Endothelial cell of umbilical vein (primary cell): ENCODE data around the gene UGT2A3. TPM values are rescaled to one million over a fixed set of nuclear protein-coding genes. Genes with fewer than 3 reads are reported as not detected.

Experiments
- BruUV-seq: library from RNA; stranded (reverse); fragments of 400-500 nt; replicated peaks from 2 replicates; lab custom pipeline; 2021; lab: Mats Ljungman, UMichigan
- CTCF ChIA-PET: fragments of 300-600, 350-600 bp; sonication (Branson Sonifier 250); formaldehyde crosslinking; loops from one replicate; lab custom pipeline; 2021; ENCODE audit warnings: antibody characterized with exemption, inconsistent platforms; lab: Charles Lee
- POLR2A ChIA-PET: fragments of 300-600, 350-600 bp; sonication (Branson Sonifier 250); formaldehyde crosslinking; loops from one replicate; lab custom pipeline; 2021; ENCODE audit warnings: antibody characterized with exemption, inconsistent platforms; lab: Charles Lee
- DNase-seq: peaks from one replicate; pipeline ENCODE4 v3.0.0-alpha.2; 2011; ENCODE audit warnings: low read depth, low spot score
- FAIRE-seq: peaks from 2 replicates; lab custom pipeline; 2011; peaks lifted over from hg19 to GRCh38; lab: Jason Lieb, UNC
- H2AFZ ChIP-seq: 2 replicates; pipeline ENCODE4 v1.6.0; 2012; ENCODE audit warnings: low read depth, low read length, control low read depth, inconsistent platforms
- H3K27ac ChIP-seq: 2 replicates; pipeline ENCODE4 v1.5.1; 2011; ENCODE audit warnings: low read depth, mild to moderate bottlenecking, control low read depth, low read length, moderate library complexity; ENCODE audit not compliant: insufficient read depth
- H3K27me3 ChIP-seq, 2 experiments: 2 replicates each; pipeline versions ENCODE4 v1.6.0 to v1.6.1; 2011; ENCODE audit warnings: low read length in 2 of 2, mixed read lengths in 1 of 2; ENCODE audit not compliant: control insufficient read depth in 2 of 2, insufficient read depth in 2 of 2
- H3K36me3 ChIP-seq, 2 experiments: 2 replicates in 1 of 2; 3 replicates in 1 of 2; pipeline ENCODE4 v1.5.1; 2011; ENCODE audit warnings: low read length in 2 of 2, mild to moderate bottlenecking in 1 of 2, moderate library complexity in 1 of 2; ENCODE audit not compliant: control insufficient read depth in 2 of 2, insufficient read depth in 2 of 2; ENCODE audit errors: extremely low read depth in 1 of 2
- H3K4me1 ChIP-seq: 3 replicates; pipeline ENCODE4 v1.5.1; 2011; ENCODE audit warnings: mild to moderate bottlenecking, low read length; ENCODE audit not compliant: control insufficient read depth, insufficient read depth; ENCODE audit errors: extremely low read depth
- H3K4me2 ChIP-seq: 2 replicates; pipeline ENCODE4 v1.6.1; 2011; ENCODE audit warnings: low read length, control low read depth, mixed read lengths; ENCODE audit not compliant: insufficient read depth
- H3K4me3 ChIP-seq, 3 experiments: fragments of 200-600 bp in 1 of 3; sonication (generic), shearing (Covaris generic) in 1 of 3; replicated peaks in 1 of 3; 2 replicates each; pipeline ENCODE4 v1.5.1; 2011 to 2016; ENCODE audit warnings: control low read depth in 3 of 3, low read length in 3 of 3, mild to moderate bottlenecking in 2 of 3, inconsistent platforms in 1 of 3, low read depth in 1 of 3, moderate library complexity in 1 of 3; ENCODE audit not compliant: insufficient read depth in 1 of 3
- H3K79me2 ChIP-seq: 2 replicates; pipeline ENCODE4 v1.6.0; 2012; ENCODE audit warnings: low read length, inconsistent platforms; ENCODE audit not compliant: control insufficient read depth, insufficient read depth
- H3K9ac ChIP-seq: replicated peaks from 2 replicates; pipeline ENCODE3; 2011; ENCODE audit warnings: low read length, control low read depth; ENCODE audit not compliant: insufficient read depth; ENCODE audit errors: extremely low read depth
- H3K9me1 ChIP-seq: replicated peaks from 3 replicates; pipeline ENCODE4 v1.6.0; 2011; ENCODE audit warnings: mild to moderate bottlenecking, low read length; ENCODE audit not compliant: control insufficient read depth, insufficient read depth; ENCODE audit errors: extremely low read depth
- H3K9me3 ChIP-seq: replicated peaks from 2 replicates; pipeline ENCODE4 v1.5.1; 2012; ENCODE audit warnings: low read length, inconsistent platforms; ENCODE audit not compliant: control insufficient read depth, insufficient read depth
- H4K20me1 ChIP-seq: replicated peaks from 2 replicates; pipeline ENCODE3; 2011; ENCODE audit warnings: mild to moderate bottlenecking, low read length; ENCODE audit not compliant: control insufficient read depth, insufficient read depth; ENCODE audit errors: extremely low read depth
- CTCF ChIP-seq, 2 donors: IDR thresholded peaks; 1 replicate in 1 of 2; 2 replicates in 1 of 2; pipeline ENCODE4 v1.5.1; 2011; ENCODE audit warnings: low read length in 2 of 2, mild to moderate bottlenecking in 2 of 2, moderate library complexity in 2 of 2, control low read depth in 1 of 2, inconsistent platforms in 1 of 2, low read depth in 1 of 2; ENCODE audit not compliant: insufficient read depth in 1 of 2; ENCODE audit errors: extremely low read depth in 1 of 2
- EZH2 ChIP-seq: IDR thresholded peaks from 2 replicates; pipeline ENCODE4 v1.6.1; 2012; ENCODE audit warnings: borderline replicate concordance, low read depth, mild to moderate bottlenecking, moderate library complexity, low read length, inconsistent platforms; ENCODE audit not compliant: severe bottlenecking
- FOS ChIP-seq: IDR thresholded peaks from 2 replicates; pipeline ENCODE4 v1.6.1; 2011; ENCODE audit warnings: mild to moderate bottlenecking, low read length, moderate library complexity, borderline replicate concordance; ENCODE audit not compliant: insufficient read depth
- GATA2 ChIP-seq: IDR thresholded peaks from 2 replicates; pipeline ENCODE4 v1.7.0; 2011; ENCODE audit warnings: low read depth, mild to moderate bottlenecking, moderate library complexity, mixed read lengths, low read length; ENCODE audit not compliant: insufficient read length, insufficient read depth
- JUN ChIP-seq: IDR thresholded peaks from 2 replicates; pipeline ENCODE4 v1.6.1; 2011; ENCODE audit warnings: borderline replicate concordance, low read depth; ENCODE audit not compliant: insufficient read length, insufficient read depth
- MAX ChIP-seq: IDR thresholded peaks from 2 replicates; pipeline ENCODE4 v1.6.1; 2011; ENCODE audit not compliant: insufficient read depth, insufficient read length
- MYC ChIP-seq: IDR thresholded peaks from one replicate; pipeline ENCODE4 v1.6.1; 2011; ENCODE audit warnings: mild to moderate bottlenecking, low read depth, low read length
- POLR2A ChIP-seq: IDR thresholded peaks from 2 replicates; pipeline ENCODE4 v1.6.1; 2012; ENCODE audit warnings: low read depth, mild to moderate bottlenecking, control low read depth, low read length
- POLR2AphosphoS5 ChIP-seq: IDR thresholded peaks from 2 replicates; pipeline ENCODE4 v1.6.1; 2012; ENCODE audit warnings: low read depth, mild to moderate bottlenecking, control low read depth, low read length, moderate library complexity; ENCODE audit not compliant: insufficient read depth
- dilution Hi-C: fragments of 300-500 bp; cut with MboI; formaldehyde crosslinking; loops from one replicate; pipeline ENCODE4 v1.15.0; 2019; ENCODE audit warnings: low sequenced_read_pairs; ENCODE audit not compliant: extremely low pct_ligation_motif_present
- intact Hi-C: fragments of 100-400 bp; cut with micrococcal nuclease; formaldehyde crosslinking; loops from one replicate; pipeline ENCODE4 v1.10.0; 2022
- polyA plus RNA-seq, 4 experiments: library from polyadenylated mRNA; depleted of rRNA in 3 of 4; stranded (reverse) in 3 of 4; unstranded in 1 of 4; fragments of >200 nt; gene quantifications; 2 replicates each; pipeline versions ENCODE4 v1.2.1 to v1.2.3, GENCODE V29; 2011 to 2012; ENCODE audit warnings: missing spikeins in 1 of 4
- total RNA-seq: library from RNA; stranded (reverse); gene quantifications from 2 replicates; pipeline ENCODE4 v1.2.3, GENCODE V29; 2021

The UGT2A3 gene
- total and polyA plus RNA-seq, 2 donors (not counting 3 experiments of a cell fraction or from before 2014, with no cell fraction given) = not detected

DNA sequence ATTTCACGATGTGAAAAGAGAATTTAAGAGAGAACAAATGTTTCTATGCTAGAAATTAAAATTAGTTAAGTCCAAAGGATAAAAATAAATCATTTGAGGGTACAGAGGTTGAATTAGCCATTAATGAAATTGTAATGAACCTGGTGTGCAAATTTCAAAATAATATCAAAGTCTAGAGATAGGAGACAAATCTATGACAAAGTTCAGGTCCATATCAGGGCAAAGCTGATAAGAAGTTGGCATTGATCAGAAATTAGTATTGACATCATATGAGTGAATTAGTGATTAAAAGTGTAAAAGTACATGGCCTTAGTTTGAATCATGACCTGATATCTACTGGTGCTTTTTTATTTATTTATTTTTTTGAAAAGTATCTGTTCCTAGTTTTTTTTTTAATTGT is 33.8 kb upstream of the UGT2A3 start:
- no peak for DNase-seq

More for the DNA sequence above, 33.8 kb upstream of the UGT2A3 start:
- Histone ChIP-seq H3K9me3 (no peaks in the 10 kb centered on the region), H3K79me2 (no peaks in the 10 kb centered on the region), H3K4me1 (no peaks in the 10 kb centered on the region), H3K4me3 (no peak overlapping the region), H2AFZ (no peak overlapping the region), H3K27ac (no peak overlapping the region), H3K9me1 (no peaks in the 10 kb centered on the region), H3K9ac (no peak overlapping the region), H3K4me2 (no peak overlapping the region), H4K20me1 (no peaks in the 10 kb centered on the region), H3K36me3 (no peaks in the 10 kb centered on the region), H3K27me3 (no peaks in the 10 kb centered on the region)
- CTCF ChIA-PET = no interaction called here
- intact Hi-C loops = no loop called here
- POLR2A ChIA-PET = no interaction called here
- FAIRE-seq = no peak
- dilution Hi-C loops = no loop called here
- TF ChIP-seq GATA2 = no peak
- no peak for TF ChIP-seq EZH2
- TF ChIP-seq MAX = no peak
- TF ChIP-seq FOS = no peak
- no peak for TF ChIP-seq JUN
- TF ChIP-seq POLR2A = no peak
- no peak for TF ChIP-seq POLR2AphosphoS5
- TF ChIP-seq CTCF (IDR thresholded peaks at IDR 0.05; ENCODE audit: extremely low read depth in 1 of 2, insufficient read depth in 1 of 2, low read depth in 1 of 2, low read length in 2 of 2) = no peak
- TF ChIP-seq MYC = no peak
- no TSS peak for BruUV-seq
